GM21619 (cell line): Measurements from ENCODE around the gene NUDT17.

Experiments used
- ATAC-seq: cut with Tn5 transposase; IDR thresholded peaks from one replicate; pipeline ENCODE4 v1.9.1; 2021; ENCODE audit not compliant: unreplicated experiment

The NUDT17 gene

DNA sequence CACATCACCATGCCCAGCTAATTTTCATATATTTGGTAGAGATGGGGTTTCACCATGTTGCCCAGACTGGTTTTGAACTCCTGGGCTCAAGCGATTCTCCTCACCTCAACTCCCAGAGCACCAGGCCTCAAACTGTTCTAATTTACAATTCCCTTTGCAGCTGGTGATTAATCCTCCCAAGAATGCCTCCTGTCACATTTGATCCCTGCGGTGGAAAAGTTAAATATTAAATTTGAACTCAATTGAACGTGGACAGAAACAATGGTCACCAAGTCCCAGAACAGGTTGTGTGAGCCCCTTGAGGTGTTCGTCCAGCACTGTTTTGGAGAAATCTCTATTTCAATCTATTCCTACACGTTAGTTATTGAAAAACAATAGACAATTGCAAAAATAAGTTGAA is 42.2 kb downstream of the NUDT17 start:
- no peak for ATAC-seq

GRCh38 chr1:145889722-145890121 is 44.3 kb downstream of the NUDT17 start:
- ATAC-seq: no peak

GRCh38 chr1:145891143-145891542 is 45.7 kb downstream of the NUDT17 start:
- no peak for ATAC-seq

DNA sequence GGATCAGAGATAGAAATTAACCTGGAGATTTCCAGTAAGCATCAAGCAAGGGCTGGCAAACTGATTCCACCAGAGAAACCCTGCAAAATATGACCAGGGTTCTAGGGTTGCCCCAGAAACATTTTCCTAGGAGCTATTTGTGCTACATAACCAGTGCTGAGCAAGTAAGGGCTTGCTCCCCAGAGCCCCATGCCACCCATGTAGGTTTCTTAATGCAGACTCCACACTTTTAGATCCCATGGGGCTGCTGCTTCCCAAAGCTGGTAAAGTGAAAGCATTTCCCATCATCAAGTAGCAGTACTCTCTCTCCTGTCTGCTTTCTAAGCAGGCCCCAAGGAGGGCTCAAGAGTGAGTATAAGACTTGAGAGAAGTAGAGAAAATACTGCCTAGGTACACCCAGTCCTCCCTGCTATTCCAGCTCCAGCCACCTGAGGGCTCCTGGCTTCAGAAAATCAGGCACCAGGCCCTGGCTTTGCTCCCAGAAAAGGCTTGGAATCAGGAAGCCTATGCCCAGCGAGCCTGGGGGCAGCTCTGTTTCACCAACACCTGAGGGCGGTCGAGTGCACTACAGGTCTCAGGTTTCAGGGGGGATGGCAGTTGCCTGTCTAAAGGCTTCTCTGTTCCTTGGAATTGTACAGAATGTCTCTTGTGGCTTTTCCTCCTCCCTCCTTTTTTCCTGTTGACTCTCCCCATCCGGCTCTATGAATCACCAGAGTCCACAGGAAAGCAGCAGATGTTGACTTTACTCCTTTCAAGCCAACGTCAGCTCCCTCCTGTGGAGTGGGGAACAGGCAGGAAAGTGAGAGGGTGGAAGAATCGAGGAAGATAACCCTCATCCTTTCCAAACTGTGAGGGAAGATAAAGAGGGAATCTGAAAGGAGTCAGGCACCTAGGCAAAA is 46.4 kb downstream of the NUDT17 start:
- no peak for ATAC-seq

GRCh38 chr1:145892486-145893087 is 47.2 kb downstream of the NUDT17 start:
- ATAC-seq: no peak

DNA sequence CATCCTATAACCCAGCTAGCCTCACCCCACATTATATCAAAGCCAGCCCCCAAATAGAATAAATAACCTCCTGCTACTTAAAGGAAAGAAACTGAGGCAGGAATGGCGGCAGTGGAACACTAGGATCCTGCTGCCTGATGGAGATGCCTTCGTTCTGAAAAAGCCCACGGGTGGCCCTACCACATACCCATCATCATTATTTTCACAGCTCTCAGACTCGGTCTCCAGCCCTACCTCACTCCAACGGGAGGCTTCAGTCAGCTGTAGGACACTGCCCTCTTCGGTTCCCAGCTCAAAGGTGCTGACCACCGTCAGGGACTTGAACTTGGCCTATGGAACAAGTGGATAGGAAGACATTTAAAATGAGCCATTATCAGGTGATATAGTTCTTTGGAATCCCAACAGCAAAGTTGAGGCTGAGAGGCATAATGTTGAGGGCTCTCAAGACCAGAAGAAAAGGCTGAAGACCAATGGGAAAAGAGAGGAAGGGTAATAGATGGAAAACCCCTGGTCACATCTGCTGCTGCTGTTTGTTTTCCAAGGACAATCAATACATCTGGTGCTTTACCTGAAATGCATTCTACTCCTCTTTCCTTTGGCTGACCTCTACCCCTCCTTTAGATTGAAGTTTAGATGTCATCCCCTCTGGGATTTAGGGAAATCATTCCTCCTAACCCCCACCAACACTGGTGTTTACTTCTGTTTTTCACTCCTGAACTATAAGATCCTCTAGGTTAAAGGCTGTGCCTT is 48.1 kb downstream of the NUDT17 start:
- no peak for ATAC-seq

- no peak for ATAC-seq
These were observed 50.0 kb downstream of the NUDT17 start for GRCh38 chr1:145895471-145895870.

DNA sequence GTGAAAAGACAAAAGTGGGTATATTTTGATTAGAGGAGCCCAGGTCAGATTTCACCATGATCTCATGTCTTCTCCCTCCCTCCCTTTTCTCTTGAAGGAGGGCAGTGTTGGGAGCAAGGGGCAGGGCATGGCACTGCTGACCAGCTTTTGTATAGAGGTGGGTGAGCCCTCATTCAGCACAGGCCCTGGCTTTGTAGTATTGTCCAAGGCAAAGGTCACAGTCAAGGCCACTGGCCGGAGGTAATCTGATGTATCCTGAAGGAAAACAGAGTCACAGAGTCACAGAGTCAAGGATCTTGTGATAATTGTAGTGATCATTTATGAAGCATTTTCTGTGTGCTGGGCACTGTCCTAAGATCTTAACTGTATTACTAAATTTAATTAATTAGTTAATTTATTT is 52.5 kb downstream of the NUDT17 start:
- ATAC-seq: no peak
